Chondrocyte (in vitro differentiated cells): ENCODE measurements around the gene ABHD12B. TPM values are rescaled to one million over a fixed set of nuclear protein-coding genes. Genes with fewer than 3 reads are reported as not detected.

ENCODE experiments used
- DNase-seq: peaks from one replicate; pipeline ENCODE4 v3.0.0; 2021; ENCODE audit warnings: mixed read lengths, low spot score
- H3K27ac Mint-ChIP-seq: one replicate; pipeline ENCODE4 v1.8.0; 2021; ENCODE audit warnings: mild to moderate bottlenecking, moderate library complexity, mixed read lengths; ENCODE audit not compliant: unreplicated experiment
- H3K27me3 Mint-ChIP-seq: 2 replicates; pipeline ENCODE4 v1.8.0; 2021; ENCODE audit warnings: low read depth, mixed read lengths
- H3K36me3 Mint-ChIP-seq: 2 replicates; pipeline ENCODE4 v1.8.0; 2021; ENCODE audit warnings: low read depth, mixed read lengths
- H3K4me1 Mint-ChIP-seq: 2 replicates; pipeline ENCODE4 v1.8.0; 2021; ENCODE audit warnings: low read depth, mild to moderate bottlenecking, mixed read lengths
- H3K4me3 Mint-ChIP-seq: one replicate; pipeline ENCODE4 v1.8.0; 2021; ENCODE audit warnings: mild to moderate bottlenecking, moderate library complexity, mixed read lengths; ENCODE audit not compliant: unreplicated experiment
- H3K9me3 Mint-ChIP-seq: 2 replicates; pipeline ENCODE4 v1.8.0; 2021; ENCODE audit warnings: low read depth, mixed read lengths
- CTCF ChIP-seq: fragments of 200-600 bp; sonication (generic); IDR thresholded peaks from 2 replicates; pipeline ENCODE4 v1.5.0; 2021; ENCODE audit warnings: antibody characterized with exemption, mild to moderate bottlenecking, moderate library complexity
- total RNA-seq: library from RNA; stranded (reverse); gene quantifications from 3 replicates; pipeline ENCODE4 v1.2.1, GENCODE V29; 2021

Gene ABHD12B
- total RNA-seq, 1 donor from 2014 or later, result not detected

GRCh38 chr14:50864237-50864636 lies 7.6 kb upstream of the ABHD12B start:
- no peak overlapping the region for H3K4me3 Mint-ChIP-seq
- no peaks in the 10 kb centered on the region for H3K9me3 Mint-ChIP-seq
- H3K36me3 Mint-ChIP-seq, result no peaks in the 10 kb centered on the region
- H3K4me1 Mint-ChIP-seq, result peaks cover 18% of the 10 kb centered on the region
- no peak overlapping the region for H3K27ac Mint-ChIP-seq
- TF ChIP-seq CTCF, result no peak
- peaks cover 1% of the 10 kb centered on the region for H3K27me3 Mint-ChIP-seq
- no peak for DNase-seq

- Mint-ChIP-seq H3K27ac (no peak overlapping the region), H3K27me3 (peaks cover 1% of the 10 kb centered on the region), H3K4me3 (no peak overlapping the region), H3K9me3 (no peaks in the 10 kb centered on the region), H3K4me1 (peaks cover 13% of the 10 kb centered on the region), H3K36me3 (no peaks in the 10 kb centered on the region)
- no peak for DNase-seq
- TF ChIP-seq CTCF, result no peak
Measured at GRCh38 chr14:50864946-50865345, 6.9 kb upstream of the ABHD12B start.

GRCh38 chr14:50865391-50866076 lies 6.3 kb upstream of the ABHD12B start:
- Mint-ChIP-seq H3K27ac (no peak overlapping the region), H3K36me3 (no peaks in the 10 kb centered on the region), H3K4me3 (no peak overlapping the region), H3K9me3 (no peaks in the 10 kb centered on the region), H3K4me1 (peaks cover 7% of the 10 kb centered on the region), H3K27me3 (peaks cover 1% of the 10 kb centered on the region)
- no peak for DNase-seq
- no peak for TF ChIP-seq CTCF

- Mint-ChIP-seq H3K27ac (no peak overlapping the region), H3K4me3 (peak overlapping the region; percentile 23), H3K36me3 (no peaks in the 10 kb centered on the region), H3K9me3 (no peaks in the 10 kb centered on the region), H3K4me1 (peaks cover 9% of the 10 kb centered on the region), H3K27me3 (peaks cover 28% of the 10 kb centered on the region)
- no peak for DNase-seq
- no peak for TF ChIP-seq CTCF
Measured at GRCh38 chr14:50871228-50871627, 625 bp upstream of the ABHD12B start.

- H3K27ac Mint-ChIP-seq, result no peak overlapping the region
- no peaks in the 10 kb centered on the region for H3K9me3 Mint-ChIP-seq
- H3K4me3 Mint-ChIP-seq, result no peak overlapping the region
- H3K36me3 Mint-ChIP-seq, result no peaks in the 10 kb centered on the region
- TF ChIP-seq CTCF, result no peak
- peaks cover 37% of the 10 kb centered on the region for H3K27me3 Mint-ChIP-seq
- H3K4me1 Mint-ChIP-seq, result peaks cover 9% of the 10 kb centered on the region
- DNase-seq, result no peak
Measured at GRCh38 chr14:50874757-50875156, 2.9 kb downstream of the ABHD12B start.
